Epithelial cell of proximal tubule (primary cell): Measurements from ENCODE around the gene ARF5. TPM values are rescaled to one million over a fixed set of nuclear protein-coding genes. Genes with fewer than 3 reads are reported as not detected.

Source experiments
- DNase-seq: peaks from one replicate; pipeline ENCODE4 v3.0.0-alpha.2; 2011; ENCODE audit warnings: low read depth
- H3K4me3 ChIP-seq: 2 replicates; pipeline ENCODE4 v1.5.1; 2011; ENCODE audit warnings: low read depth, mild to moderate bottlenecking, low read length
- total RNA-seq: library from RNA; depleted of rRNA; stranded (reverse); fragments of >200 nt; gene quantifications from 2 replicates; pipeline ENCODE4 v1.2.3, GENCODE V29; 2015
- TF ChIP-seq, protein P1 (sequence below): conservative IDR thresholded peaks from 2 replicates; pipeline ENCODE4 v1.5.1; 2012; ENCODE audit warnings: low read depth, mild to moderate bottlenecking, low read length

ARF5 gene
- total RNA-seq, 1 donor from 2014 or later, result 252 TPM

DNA sequence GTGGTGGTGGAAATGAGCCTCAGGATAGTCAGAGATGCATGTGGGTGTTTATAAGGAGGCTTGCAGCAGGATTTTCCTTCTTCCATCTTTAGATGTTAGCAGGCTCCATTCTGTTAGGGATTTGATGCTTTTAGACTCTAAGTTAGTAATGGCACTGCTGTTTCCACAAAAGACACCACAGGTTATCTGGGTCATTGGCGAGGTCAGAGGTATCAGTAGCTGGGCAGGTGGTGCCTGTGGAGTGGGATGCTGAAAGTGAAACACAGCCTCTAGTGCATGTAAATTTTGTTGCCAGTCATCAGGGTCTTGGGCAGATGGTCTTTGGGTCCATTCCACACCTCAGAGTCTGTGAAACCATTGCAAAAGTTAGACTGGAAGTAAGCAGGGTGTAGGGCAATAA is 30.6 kb downstream of the ARF5 start:
- TF ChIP-seq, protein P1, sequence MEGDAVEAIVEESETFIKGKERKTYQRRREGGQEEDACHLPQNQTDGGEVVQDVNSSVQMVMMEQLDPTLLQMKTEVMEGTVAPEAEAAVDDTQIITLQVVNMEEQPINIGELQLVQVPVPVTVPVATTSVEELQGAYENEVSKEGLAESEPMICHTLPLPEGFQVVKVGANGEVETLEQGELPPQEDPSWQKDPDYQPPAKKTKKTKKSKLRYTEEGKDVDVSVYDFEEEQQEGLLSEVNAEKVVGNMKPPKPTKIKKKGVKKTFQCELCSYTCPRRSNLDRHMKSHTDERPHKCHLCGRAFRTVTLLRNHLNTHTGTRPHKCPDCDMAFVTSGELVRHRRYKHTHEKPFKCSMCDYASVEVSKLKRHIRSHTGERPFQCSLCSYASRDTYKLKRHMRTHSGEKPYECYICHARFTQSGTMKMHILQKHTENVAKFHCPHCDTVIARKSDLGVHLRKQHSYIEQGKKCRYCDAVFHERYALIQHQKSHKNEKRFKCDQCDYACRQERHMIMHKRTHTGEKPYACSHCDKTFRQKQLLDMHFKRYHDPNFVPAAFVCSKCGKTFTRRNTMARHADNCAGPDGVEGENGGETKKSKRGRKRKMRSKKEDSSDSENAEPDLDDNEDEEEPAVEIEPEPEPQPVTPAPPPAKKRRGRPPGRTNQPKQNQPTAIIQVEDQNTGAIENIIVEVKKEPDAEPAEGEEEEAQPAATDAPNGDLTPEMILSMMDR, result no peak
- no peak overlapping the region for H3K4me3 ChIP-seq
- DNase-seq, result no peak

DNA sequence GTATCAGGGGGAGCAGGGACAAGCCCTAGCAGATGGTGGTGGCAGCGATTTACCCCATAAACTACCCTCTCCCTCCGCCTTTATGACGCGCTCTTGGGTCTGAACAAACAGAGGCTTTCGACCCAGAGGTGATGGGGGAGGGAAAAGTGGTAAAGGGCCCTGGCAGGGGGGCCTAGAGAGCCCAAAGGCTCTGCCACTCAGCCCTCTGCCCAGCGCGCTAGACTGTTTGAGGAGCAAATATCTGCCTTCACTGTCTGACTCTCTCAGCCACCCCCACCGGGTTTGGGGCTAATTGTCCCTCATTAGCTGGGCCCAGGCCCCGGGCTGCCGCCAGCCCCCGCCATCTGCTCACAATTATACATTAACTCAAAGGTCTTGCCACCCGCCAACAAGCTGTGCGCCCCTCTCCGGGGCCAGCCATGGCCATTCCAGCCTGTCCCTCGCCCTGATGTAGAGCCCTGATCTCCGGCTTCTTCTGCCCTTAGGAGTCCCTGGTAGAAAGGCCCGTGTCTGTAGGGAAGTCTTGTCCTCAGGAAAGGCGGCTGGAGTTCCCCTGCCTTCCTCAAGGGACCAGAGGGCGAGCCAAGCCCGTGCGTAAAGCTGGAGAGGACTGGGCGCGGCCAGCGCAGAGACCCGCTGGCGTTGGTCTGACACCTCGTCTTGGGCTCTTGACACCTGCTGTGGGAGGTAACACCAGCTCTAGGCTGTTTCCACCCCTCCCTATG is 31.6 kb downstream of the ARF5 start:
- no peak for DNase-seq
- TF ChIP-seq, protein P1, result no peak

DNA sequence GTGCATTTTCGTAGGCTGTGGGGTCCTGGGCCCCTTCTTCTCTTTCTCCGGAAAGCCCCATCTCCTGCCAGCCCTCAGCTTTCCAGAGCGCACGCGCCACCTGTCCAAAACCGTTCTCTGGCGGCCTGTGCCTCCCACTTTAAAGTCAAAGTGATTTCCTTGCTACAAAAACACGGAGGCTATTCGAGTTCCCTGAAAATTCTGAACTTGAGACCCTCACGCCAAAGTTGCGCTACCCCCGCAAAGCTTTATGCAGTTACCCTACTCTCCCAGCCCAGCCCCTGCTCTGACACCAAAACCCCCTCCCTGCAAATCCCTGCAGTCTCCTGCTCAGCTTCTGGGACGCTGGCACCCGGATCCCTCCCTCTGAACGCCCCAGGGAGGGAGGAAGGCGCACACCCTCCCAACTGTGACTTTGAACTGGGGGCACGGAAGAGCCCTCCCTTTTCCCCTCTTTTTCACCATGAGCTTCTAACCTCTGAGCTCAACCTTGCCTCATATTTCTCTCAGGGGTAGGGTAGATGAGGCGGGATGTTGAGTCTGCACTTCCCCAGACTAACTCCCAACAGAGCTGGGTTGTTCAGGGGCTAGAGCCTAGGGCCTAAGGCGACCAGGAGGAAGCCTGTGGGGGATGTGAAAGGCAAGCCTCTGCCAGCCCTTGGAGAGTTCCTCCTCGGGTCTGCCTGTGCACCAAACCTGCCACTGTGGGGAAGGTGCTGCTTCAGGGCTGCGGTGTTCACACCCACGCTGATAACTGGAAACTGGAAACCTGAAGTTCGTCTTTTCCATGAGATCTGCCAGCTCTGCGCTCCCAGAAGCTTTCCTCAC is 32.4 kb downstream of the ARF5 start:
- H3K4me3 ChIP-seq, result no peak overlapping the region
- no peak for DNase-seq
- TF ChIP-seq, protein P1, result no peak

More for the DNA sequence above, 31.6 kb downstream of the ARF5 start:
- no peak overlapping the region for H3K4me3 ChIP-seq

DNA sequence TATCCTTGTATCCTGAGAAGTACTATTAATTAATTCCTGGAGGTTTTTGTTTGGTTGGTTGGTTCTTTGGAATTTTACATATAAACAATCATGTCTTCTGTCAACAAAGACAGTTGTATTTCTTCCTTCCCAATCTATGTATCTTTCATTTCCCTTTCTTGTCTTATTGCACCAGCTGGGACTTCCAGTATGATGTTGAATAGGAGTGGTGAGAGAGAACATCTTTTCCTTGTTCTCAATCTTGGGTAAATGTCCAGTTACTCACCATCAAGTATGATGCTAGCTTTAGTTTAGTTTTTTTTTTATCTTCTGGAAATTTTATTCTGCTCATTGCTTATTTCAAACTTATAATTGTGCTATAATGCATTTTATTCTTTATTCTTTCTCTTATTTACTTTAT is 37.1 kb downstream of the ARF5 start:
- TF ChIP-seq, protein P1, result no peak
- no peak for DNase-seq
- H3K4me3 ChIP-seq, result no peak overlapping the region

DNA sequence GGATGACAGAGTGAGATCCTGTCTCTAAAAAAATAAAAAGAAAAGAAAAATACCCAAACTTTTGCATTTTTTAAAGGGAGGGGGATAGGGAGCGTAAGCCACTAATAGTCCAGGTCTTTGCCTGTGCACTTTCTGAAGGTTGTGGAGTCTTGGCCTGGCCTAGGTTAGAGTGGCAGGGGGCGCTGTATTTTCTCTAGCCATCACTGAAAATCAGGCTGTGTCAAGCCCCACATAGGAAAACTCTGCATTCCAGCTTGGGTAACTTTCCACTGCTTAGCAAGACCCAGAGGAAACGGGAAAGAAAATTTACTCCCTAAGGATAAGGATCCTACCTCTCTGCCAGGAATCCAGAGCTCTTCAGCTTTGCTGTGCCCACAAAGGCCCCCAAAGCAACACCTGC is 40.2 kb downstream of the ARF5 start:
- DNase-seq, result no peak
- H3K4me3 ChIP-seq, result no peak overlapping the region
- TF ChIP-seq, protein P1, result no peak

DNA sequence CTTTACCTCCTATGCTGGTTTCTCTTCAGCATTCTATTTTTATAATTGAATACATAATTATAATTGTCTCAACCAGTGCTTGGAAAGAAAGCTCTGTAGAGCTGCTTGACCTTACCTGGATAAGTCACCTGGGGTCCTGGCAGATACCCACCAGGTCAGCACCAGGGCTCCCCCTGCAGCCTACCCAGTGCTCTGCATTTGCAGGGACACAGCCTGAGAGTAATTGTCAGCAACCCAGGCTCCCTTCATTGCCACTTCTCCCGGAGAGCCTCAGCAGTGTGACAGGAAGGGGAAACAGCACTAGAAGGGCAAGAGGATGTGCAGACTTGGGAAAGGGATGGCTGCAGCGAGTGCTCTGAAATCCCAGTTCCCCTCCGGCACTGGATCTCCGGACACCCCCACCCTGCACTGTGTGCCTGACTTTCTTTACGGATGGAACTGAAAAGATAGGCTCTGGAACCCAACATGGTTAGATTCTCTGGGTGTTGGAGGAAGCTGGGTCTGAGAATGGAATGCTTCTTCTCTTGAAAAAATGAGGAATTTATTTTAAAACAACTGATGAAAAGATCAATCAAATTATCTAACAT is 41.1 kb downstream of the ARF5 start:
- no peak overlapping the region for H3K4me3 ChIP-seq
- DNase-seq, result no peak
- TF ChIP-seq, protein P1, result peak; percentile 68
